Fibroblast of villous mesenchyme (primary cell): ENCODE measurements around the gene GDPGP1. TPM values are rescaled to one million over a fixed set of nuclear protein-coding genes. Genes with fewer than 3 reads are reported as not detected.

Source experiments
- DNase-seq: peaks from one replicate; pipeline ENCODE4 v3.0.0-alpha.2; 2010; ENCODE audit warnings: low read depth
- H3K4me3 ChIP-seq: 2 replicates; pipeline ENCODE4 v1.5.1; 2011; ENCODE audit warnings: low read depth, mild to moderate bottlenecking, low read length
- total RNA-seq: library from RNA; depleted of rRNA; stranded (reverse); fragments of >200 nt; gene quantifications from 2 replicates; pipeline ENCODE4 v1.2.3, GENCODE V29; 2012
- TF ChIP-seq, protein P1 (sequence below): IDR thresholded peaks from 2 replicates; pipeline ENCODE4 v1.5.1; 2012; ENCODE audit warnings: low read depth, mild to moderate bottlenecking, low read length; ENCODE audit not compliant: insufficient read depth

GDPGP1 gene
- total RNA-seq, 1 donor, result 5.6 TPM

DNA sequence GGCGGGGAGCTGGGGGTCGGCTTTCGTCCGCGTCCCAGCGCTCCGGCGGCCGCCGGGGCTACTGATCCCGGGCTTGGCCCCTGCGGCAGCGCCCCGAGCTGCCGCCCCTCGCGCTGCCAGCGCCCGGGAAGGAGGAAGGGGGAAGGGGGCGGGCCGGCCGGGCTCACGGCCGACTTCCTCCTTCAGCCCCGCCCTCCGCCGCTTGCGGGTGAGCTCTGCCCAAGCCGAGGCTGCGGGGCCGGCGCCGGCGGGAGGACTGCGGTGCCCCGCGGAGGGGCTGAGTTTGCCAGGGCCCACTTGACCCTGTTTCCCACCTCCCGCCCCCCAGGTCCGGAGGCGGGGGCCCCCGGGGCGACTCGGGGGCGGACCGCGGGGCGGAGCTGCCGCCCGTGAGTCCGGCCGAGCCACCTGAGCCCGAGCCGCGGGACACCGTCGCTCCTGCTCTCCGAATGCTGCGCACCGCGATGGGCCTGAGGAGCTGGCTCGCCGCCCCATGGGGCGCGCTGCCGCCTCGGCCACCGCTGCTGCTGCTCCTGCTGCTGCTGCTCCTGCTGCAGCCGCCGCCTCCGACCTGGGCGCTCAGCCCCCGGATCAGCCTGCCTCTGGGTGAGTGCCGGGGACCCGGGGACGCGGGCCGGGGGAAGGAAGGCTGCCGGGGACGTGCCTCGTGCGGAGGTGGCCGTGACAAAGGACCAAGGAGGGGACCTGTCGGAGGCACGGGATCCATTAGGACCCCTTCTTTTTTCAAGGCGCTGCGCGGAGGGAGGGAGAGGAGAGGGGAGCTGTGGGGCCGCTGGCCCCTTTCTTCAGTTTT, 32.7 kb upstream of the GDPGP1 start, which contains the start of gene SEMA4B:
SEMA4B (plus strand) TSS at position 201 of the 814 bp plus-strand sequence; CDS start at position 450, 249 bp downstream.
- peak; percentile 54 for DNase-seq
- TF ChIP-seq, protein P1, sequence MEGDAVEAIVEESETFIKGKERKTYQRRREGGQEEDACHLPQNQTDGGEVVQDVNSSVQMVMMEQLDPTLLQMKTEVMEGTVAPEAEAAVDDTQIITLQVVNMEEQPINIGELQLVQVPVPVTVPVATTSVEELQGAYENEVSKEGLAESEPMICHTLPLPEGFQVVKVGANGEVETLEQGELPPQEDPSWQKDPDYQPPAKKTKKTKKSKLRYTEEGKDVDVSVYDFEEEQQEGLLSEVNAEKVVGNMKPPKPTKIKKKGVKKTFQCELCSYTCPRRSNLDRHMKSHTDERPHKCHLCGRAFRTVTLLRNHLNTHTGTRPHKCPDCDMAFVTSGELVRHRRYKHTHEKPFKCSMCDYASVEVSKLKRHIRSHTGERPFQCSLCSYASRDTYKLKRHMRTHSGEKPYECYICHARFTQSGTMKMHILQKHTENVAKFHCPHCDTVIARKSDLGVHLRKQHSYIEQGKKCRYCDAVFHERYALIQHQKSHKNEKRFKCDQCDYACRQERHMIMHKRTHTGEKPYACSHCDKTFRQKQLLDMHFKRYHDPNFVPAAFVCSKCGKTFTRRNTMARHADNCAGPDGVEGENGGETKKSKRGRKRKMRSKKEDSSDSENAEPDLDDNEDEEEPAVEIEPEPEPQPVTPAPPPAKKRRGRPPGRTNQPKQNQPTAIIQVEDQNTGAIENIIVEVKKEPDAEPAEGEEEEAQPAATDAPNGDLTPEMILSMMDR, result no peak
- peak within 1 kb of the TSS; percentile 79 for H3K4me3 ChIP-seq

DNA sequence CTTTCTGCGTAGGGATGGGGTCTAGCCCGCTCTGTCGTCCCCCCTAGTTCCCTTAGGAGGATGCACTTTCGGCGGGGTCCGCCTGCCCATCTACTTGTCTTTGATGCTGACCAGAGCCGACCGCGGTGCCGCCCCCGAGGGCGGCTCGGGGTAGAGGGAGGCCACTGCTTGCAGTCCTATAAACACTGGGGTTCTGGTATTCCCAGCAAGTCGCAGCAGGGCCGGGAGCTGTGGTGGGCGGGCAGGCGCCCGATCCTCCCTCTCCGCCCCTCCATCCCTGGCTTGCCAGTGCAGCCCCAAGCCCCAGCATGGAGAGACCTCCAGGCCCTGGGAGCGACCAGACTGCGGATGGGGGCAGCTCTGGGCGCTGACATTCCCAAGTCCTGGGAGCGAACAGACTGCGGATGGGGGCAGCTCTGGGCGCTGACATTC, 32.0 kb upstream of the GDPGP1 start:
- peak; percentile 51 for DNase-seq
- peak overlapping the region; percentile 79 for H3K4me3 ChIP-seq
- TF ChIP-seq, protein P1, result no peak

DNA sequence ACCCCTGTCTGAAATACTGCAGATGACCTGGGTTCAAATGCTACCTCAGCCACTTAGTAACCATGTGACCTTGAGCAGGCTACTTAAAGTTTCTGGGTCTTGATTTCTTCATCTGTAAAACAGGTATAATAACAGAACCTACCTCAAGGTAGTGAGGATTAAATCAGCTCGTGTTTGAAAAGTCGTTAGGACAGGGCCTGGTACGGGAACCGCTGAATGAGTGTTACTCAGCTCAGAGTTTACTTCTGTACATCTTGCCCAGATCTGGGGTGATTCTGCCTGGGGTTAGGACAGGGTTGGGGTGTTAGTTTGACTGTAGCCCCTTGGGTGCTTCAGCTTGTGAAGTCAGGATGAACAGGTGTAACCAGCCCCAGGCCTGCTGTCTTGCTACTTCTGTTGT, 31.1 kb upstream of the GDPGP1 start:
- no peak overlapping the region for H3K4me3 ChIP-seq
- TF ChIP-seq, protein P1, result no peak
- no peak for DNase-seq

DNA sequence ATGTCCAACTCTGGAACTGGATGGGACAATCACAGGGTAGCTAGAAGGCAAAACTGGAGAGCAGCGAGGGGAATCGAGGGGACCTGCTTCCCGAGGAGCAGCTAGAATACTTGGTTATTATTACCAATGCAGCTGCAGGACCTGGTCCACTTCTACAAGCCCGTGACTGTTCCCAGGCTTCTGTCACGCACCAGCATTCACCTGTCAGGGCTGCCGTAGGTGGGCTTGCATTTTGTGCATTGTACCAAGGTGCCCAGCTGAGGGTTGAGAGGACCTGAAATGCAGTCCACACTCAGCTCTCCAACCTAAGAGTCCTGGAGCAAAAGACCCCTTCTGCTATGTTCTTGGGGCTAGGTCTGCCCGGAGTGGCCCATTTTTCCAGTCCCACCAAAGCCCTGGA, 30.5 kb upstream of the GDPGP1 start:
- TF ChIP-seq, protein P1, result no peak
- DNase-seq, result no peak
- H3K4me3 ChIP-seq, result no peak overlapping the region

DNA sequence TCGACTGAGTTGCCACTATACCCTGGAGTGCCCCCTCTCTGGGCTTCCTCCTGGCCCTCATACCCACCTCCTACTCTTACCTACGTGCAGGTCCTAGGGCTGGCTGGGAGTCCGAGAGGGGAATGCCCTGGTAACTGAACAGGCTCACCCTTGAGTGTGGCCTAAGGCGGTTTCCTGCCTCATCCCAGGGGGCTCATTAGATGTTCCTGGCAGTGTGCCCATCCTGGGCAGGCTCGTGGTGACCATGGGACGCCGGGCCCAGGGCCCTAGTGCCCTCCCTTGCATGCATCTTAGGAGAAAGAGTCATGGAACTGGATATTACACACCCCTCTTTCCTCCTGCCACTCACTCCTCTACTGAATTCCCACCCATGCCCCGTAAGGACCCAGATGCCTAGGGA, 30.1 kb upstream of the GDPGP1 start:
- H3K4me3 ChIP-seq, result no peak overlapping the region
- TF ChIP-seq, protein P1, result no peak
- DNase-seq, result no peak

DNA sequence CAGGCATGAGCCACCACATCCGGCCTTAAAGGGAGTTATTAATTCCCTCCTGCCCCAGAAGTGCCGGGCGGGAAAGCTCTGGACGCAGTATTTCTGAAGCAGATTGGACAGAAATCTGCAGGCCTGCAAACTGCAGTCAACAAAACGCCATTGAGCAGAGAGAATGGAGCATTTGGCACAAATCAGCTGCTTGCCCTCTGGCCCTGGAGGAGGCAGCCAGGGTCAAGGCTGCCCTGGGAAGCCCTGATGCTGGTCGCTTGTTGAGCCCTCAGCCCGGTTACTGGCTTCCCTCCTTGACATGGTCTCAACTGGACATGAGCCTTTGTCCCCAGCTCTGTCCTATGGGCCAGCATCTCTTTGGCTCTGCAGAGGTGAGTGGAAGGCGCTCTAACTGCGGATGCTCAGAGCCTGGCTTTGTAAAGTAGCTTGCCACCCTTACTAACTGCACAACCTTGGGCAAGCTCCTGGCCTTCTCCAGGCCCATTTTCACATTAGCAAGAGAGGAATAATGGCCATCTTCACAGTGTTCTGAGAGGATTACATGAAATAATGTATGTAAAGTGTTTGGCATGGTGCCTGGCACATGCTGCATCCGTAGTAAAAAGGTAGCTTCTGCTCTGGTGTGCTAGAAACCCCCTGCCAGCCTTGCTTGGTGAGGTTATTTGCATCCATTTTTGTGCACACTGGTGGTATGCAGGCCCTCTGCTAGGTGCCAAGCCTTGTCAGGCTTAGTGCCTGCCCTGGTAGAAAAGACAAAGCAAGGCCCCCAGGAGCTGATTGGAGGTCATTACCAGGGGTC, 28.8 kb upstream of the GDPGP1 start:
- H3K4me3 ChIP-seq, result no peak overlapping the region
- DNase-seq, result no peak
- TF ChIP-seq, protein P1, result no peak
